DOHH2 (cell line): ENCODE data around the gene FNBP1L.

Experiments
- H3F3A ChIP-seq: fragments of 200-600 bp; sonication (generic), shearing (Covaris generic); 2 replicates; pipeline ENCODE4 v1.6.0; 2016; ENCODE audit warnings: antibody characterized with exemption, mild to moderate bottlenecking; ENCODE audit not compliant: control insufficient read depth, insufficient read depth
- H3K27ac ChIP-seq: fragments of 200-600 bp; sonication (generic); 2 replicates; pipeline ENCODE4 v1.5.1; 2014; ENCODE audit warnings: low read depth, mild to moderate bottlenecking, low read length, moderate library complexity
- H3K27me3 ChIP-seq: fragments of 200-600 bp; sonication (generic); 2 replicates; pipeline ENCODE4 v1.6.1; 2014; ENCODE audit warnings: mild to moderate bottlenecking, low read length, mixed read lengths; ENCODE audit not compliant: control insufficient read depth
- H3K36me3 ChIP-seq: fragments of 200-600 bp; sonication (generic); 2 replicates; pipeline ENCODE4 v1.6.1; 2014; ENCODE audit warnings: mild to moderate bottlenecking, low read length, moderate library complexity, mixed read lengths; ENCODE audit not compliant: control insufficient read depth
- H3K4me1 ChIP-seq: fragments of 200-600 bp; sonication (generic); 2 replicates; pipeline ENCODE4 v1.6.1; 2014; ENCODE audit warnings: mild to moderate bottlenecking, low read length, mixed read lengths; ENCODE audit not compliant: control insufficient read depth
- H3K4me2 ChIP-seq: fragments of 200-600 bp; sonication (generic); 2 replicates; pipeline ENCODE4 v1.6.0; 2014; ENCODE audit warnings: mild to moderate bottlenecking, low read length, moderate library complexity
- H3K4me3 ChIP-seq: fragments of 200-600 bp; sonication (generic); 2 replicates; pipeline ENCODE4 v1.5.1; 2014; ENCODE audit warnings: mild to moderate bottlenecking, low read length, mixed read lengths
- H3K79me2 ChIP-seq: fragments of 200-600 bp; sonication (generic); 2 replicates; pipeline ENCODE4 v1.6.1; 2014; ENCODE audit warnings: mild to moderate bottlenecking, low read length, mixed read lengths; ENCODE audit not compliant: control insufficient read depth
- H3K9me2 ChIP-seq: fragments of 200-600 bp; sonication (generic); replicated peaks from 2 replicates; pipeline ENCODE4 v1.6.1; 2014; ENCODE audit warnings: mild to moderate bottlenecking, low read length, mixed read lengths; ENCODE audit not compliant: control insufficient read depth
- H3K9me3 ChIP-seq: fragments of 200-600 bp; sonication (generic); 2 replicates; pipeline ENCODE4 v1.6.1; 2014; ENCODE audit warnings: antibody characterized with exemption, low read length, mixed read lengths; ENCODE audit not compliant: control insufficient read depth, insufficient read depth
- H4K20me1 ChIP-seq: fragments of 200-600 bp; sonication (generic); 2 replicates; pipeline ENCODE4 v1.6.0; 2014; ENCODE audit warnings: low read depth, mild to moderate bottlenecking, antibody characterized with exemption, low read length, moderate library complexity; ENCODE audit not compliant: control insufficient read depth, insufficient read depth
- CTCF ChIP-seq: fragments of 200-600 bp; sonication (generic); IDR thresholded peaks from one replicate; pipeline ENCODE4 v1.5.1; 2014; ENCODE audit warnings: antibody characterized with exemption, mild to moderate bottlenecking, low read depth, low read length; ENCODE audit not compliant: poor library complexity, severe bottlenecking
- EZH2phosphoT487 ChIP-seq: fragments of 200-600 bp; sonication (generic); IDR thresholded peaks from 2 replicates; pipeline ENCODE4 v1.6.1; 2017; ENCODE audit warnings: borderline replicate concordance, mild to moderate bottlenecking, antibody characterized with exemption, low read length, moderate library complexity, mixed read lengths

Gene FNBP1L

GRCh38 chr1:93499533-93499932 lies 51.6 kb downstream of the FNBP1L start:
- no peaks in the 10 kb centered on the region for H3K9me2 ChIP-seq
- H3K36me3 ChIP-seq: no peaks in the 10 kb centered on the region
- H3K9me3 ChIP-seq: no peaks in the 10 kb centered on the region
- no peak overlapping the region for H3K4me2 ChIP-seq
- no peak overlapping the region for H3K27ac ChIP-seq
- TF ChIP-seq EZH2phosphoT487 (no peak), CTCF (no peak)
- H3K27me3 ChIP-seq: peaks cover 4% of the 10 kb centered on the region; the same call in 1 of the 2 replicates
- no peaks in the 10 kb centered on the region for H3F3A ChIP-seq
- no peaks in the 10 kb centered on the region for H4K20me1 ChIP-seq
- H3K4me3 ChIP-seq: no peak overlapping the region
- H3K79me2 ChIP-seq: no peaks in the 10 kb centered on the region
- no peaks in the 10 kb centered on the region for H3K4me1 ChIP-seq

- no peak overlapping the region for H3K4me3 ChIP-seq
- peaks cover 4% of the 10 kb centered on the region; the same call in 1 of the 2 replicates for H3K27me3 ChIP-seq
- no peaks in the 10 kb centered on the region for H3F3A ChIP-seq
- no peaks in the 10 kb centered on the region for H3K79me2 ChIP-seq
- H3K27ac ChIP-seq: no peak overlapping the region
- H3K4me2 ChIP-seq: no peak overlapping the region
- H3K36me3 ChIP-seq: no peaks in the 10 kb centered on the region
- no peaks in the 10 kb centered on the region for H4K20me1 ChIP-seq
- H3K4me1 ChIP-seq: no peaks in the 10 kb centered on the region
- TF ChIP-seq EZH2phosphoT487 (no peak), CTCF (no peak)
- no peaks in the 10 kb centered on the region for H3K9me3 ChIP-seq
- no peaks in the 10 kb centered on the region for H3K9me2 ChIP-seq
Measured at GRCh38 chr1:93500275-93500674, 52.4 kb downstream of the FNBP1L start.

GRCh38 chr1:93501399-93501798 lies 53.5 kb downstream of the FNBP1L start:
- H3K9me2 ChIP-seq: no peaks in the 10 kb centered on the region

More at GRCh38 chr1:93501399-93501798, 53.5 kb downstream of the FNBP1L start:
- Histone ChIP-seq H3F3A (no peaks in the 10 kb centered on the region), H3K79me2 (no peaks in the 10 kb centered on the region), H3K27ac (no peak overlapping the region), H3K27me3 (peaks cover 4% of the 10 kb centered on the region; the same call in 1 of the 2 replicates), H3K4me2 (no peak overlapping the region), H3K36me3 (no peaks in the 10 kb centered on the region), H3K9me3 (no peaks in the 10 kb centered on the region), H3K4me1 (no peaks in the 10 kb centered on the region), H4K20me1 (no peaks in the 10 kb centered on the region), H3K4me3 (no peak overlapping the region)
- TF ChIP-seq EZH2phosphoT487 (no peak), CTCF (no peak)
